Measurements from ENCODE around the gene OMA1.
"Not testable (repeated sequence)": the region's sequence is repeated elsewhere in the genome, so short reads cannot be mapped to it uniquely, and the experiment has no call there.

OMA1 gene

GRCh38 chr1:58546520-58547308, at the start of gene OMA1:
OMA1 (minus strand) TSS chr1:58546726; CDS start chr1:58539294, 7,432 bp downstream.
- ATAC-seq (ENCODE audit: low read depth) (peak; percentile 90), DNase-seq (ENCODE audit: low spot score in 2 of 2) (peak; percentile 95 to 97)
- peaks cover 1% of the 10 kb centered on the region for H3K36me3 Mint-ChIP-seq
- peaks cover 20% of the 10 kb centered on the region for H3K4me1 Mint-ChIP-seq
- peak within 1 kb of the TSS; percentile 98 for H3K4me3 Mint-ChIP-seq
- H3K27ac Mint-ChIP-seq: peak within 1 kb of the TSS; percentile 100
- no peaks in the 10 kb centered on the region for H3K9me3 Mint-ChIP-seq
- H3K27me3 Mint-ChIP-seq: peaks cover 1% of the 10 kb centered on the region

- Mint-ChIP-seq H3K27me3 (peaks cover 23% of the 10 kb centered on the region), H3K9me3 (peaks cover 1% of the 10 kb centered on the region), H3K4me1 (peaks cover 7% of the 10 kb centered on the region), H3K27ac (no peak overlapping the region), H3K4me3 (no peak overlapping the region), H3K36me3 (no peaks in the 10 kb centered on the region)
- DNase-seq (ENCODE audit: low spot score in 2 of 2) (no peak), ATAC-seq (ENCODE audit: low read depth) (no peak)
Observed at GRCh38 chr1:58594546-58594945, 48.0 kb upstream of the OMA1 start.

GRCh38 chr1:58592522-58593134, 46.1 kb upstream of the OMA1 start:
- H3K27me3 Mint-ChIP-seq: peaks cover 22% of the 10 kb centered on the region
- H3K4me3 Mint-ChIP-seq: no peak overlapping the region
- DNase-seq (ENCODE audit: low spot score in 2 of 2) (no peak), ATAC-seq (ENCODE audit: low read depth) (no peak)
- no peak overlapping the region for H3K27ac Mint-ChIP-seq
- H3K4me1 Mint-ChIP-seq: peaks cover 3% of the 10 kb centered on the region
- H3K9me3 Mint-ChIP-seq: no peaks in the 10 kb centered on the region
- no peaks in the 10 kb centered on the region for H3K36me3 Mint-ChIP-seq

- Mint-ChIP-seq H3K4me3 (no peak overlapping the region), H3K4me1 (peaks cover 2% of the 10 kb centered on the region), H3K36me3 (no peaks in the 10 kb centered on the region), H3K27ac (no peak overlapping the region), H3K27me3 (peaks cover 19% of the 10 kb centered on the region), H3K9me3 (no peaks in the 10 kb centered on the region)
- DNase-seq (ENCODE audit: low spot score in 2 of 2) (no peak), ATAC-seq (ENCODE audit: low read depth) (no peak)
Observed at GRCh38 chr1:58591806-58592205, 45.3 kb upstream of the OMA1 start.

- Mint-ChIP-seq H3K4me1 (no peaks in the 10 kb centered on the region), H3K9me3 (no peaks in the 10 kb centered on the region), H3K27ac (no peak overlapping the region), H3K27me3 (peaks cover 23% of the 10 kb centered on the region), H3K36me3 (no peaks in the 10 kb centered on the region), H3K4me3 (no peak overlapping the region)
- DNase-seq (ENCODE audit: low spot score in 2 of 2) (no peak), ATAC-seq (ENCODE audit: low read depth) (no peak)
Observed at GRCh38 chr1:58590019-58590418, 43.5 kb upstream of the OMA1 start.

GRCh38 chr1:58588396-58588795, 41.9 kb upstream of the OMA1 start:
- no peak overlapping the region for H3K27ac Mint-ChIP-seq
- ATAC-seq (ENCODE audit: low read depth) (no peak), DNase-seq (ENCODE audit: low spot score in 2 of 2) (no peak)
- H3K27me3 Mint-ChIP-seq: peaks cover 22% of the 10 kb centered on the region
- H3K36me3 Mint-ChIP-seq: no peaks in the 10 kb centered on the region
- H3K4me1 Mint-ChIP-seq: peaks cover 7% of the 10 kb centered on the region
- H3K4me3 Mint-ChIP-seq: no peak overlapping the region
- H3K9me3 Mint-ChIP-seq: no peaks in the 10 kb centered on the region

GRCh38 chr1:58587667-58588066, 41.1 kb upstream of the OMA1 start:
- H3K4me3 Mint-ChIP-seq: no peak overlapping the region
- DNase-seq (ENCODE audit: low spot score in 2 of 2) (no peak), ATAC-seq (ENCODE audit: low read depth) (no peak)
- peaks cover 19% of the 10 kb centered on the region for H3K27me3 Mint-ChIP-seq
- H3K4me1 Mint-ChIP-seq: peaks cover 9% of the 10 kb centered on the region
- no peaks in the 10 kb centered on the region for H3K36me3 Mint-ChIP-seq
- H3K27ac Mint-ChIP-seq: no peak overlapping the region
- no peaks in the 10 kb centered on the region for H3K9me3 Mint-ChIP-seq

GRCh38 chr1:58586271-58586670, 39.7 kb upstream of the OMA1 start:
- DNase-seq (ENCODE audit: low spot score in 2 of 2): no peak
- H3K9me3 Mint-ChIP-seq: no peaks in the 10 kb centered on the region
- H3K4me3 Mint-ChIP-seq: no peak overlapping the region
- H3K27me3 Mint-ChIP-seq: peaks cover 17% of the 10 kb centered on the region
- no peaks in the 10 kb centered on the region for H3K36me3 Mint-ChIP-seq
- H3K27ac Mint-ChIP-seq: no peak overlapping the region
- H3K4me1 Mint-ChIP-seq: peaks cover 9% of the 10 kb centered on the region
- no peak for ATAC-seq (ENCODE audit: low read depth)

GRCh38 chr1:58585581-58586151, 39.1 kb upstream of the OMA1 start:
- H3K36me3 Mint-ChIP-seq: no peaks in the 10 kb centered on the region
- peaks cover 15% of the 10 kb centered on the region for H3K27me3 Mint-ChIP-seq
- ATAC-seq (ENCODE audit: low read depth) (no peak), DNase-seq (ENCODE audit: low spot score in 2 of 2) (no peak)
- peaks cover 9% of the 10 kb centered on the region for H3K4me1 Mint-ChIP-seq
- no peaks in the 10 kb centered on the region for H3K9me3 Mint-ChIP-seq
- no peak overlapping the region for H3K27ac Mint-ChIP-seq
- no peak overlapping the region for H3K4me3 Mint-ChIP-seq

GRCh38 chr1:58585166-58585565, 38.6 kb upstream of the OMA1 start:
- no peaks in the 10 kb centered on the region for H3K9me3 Mint-ChIP-seq

GRCh38 chr1:58584082-58584895, 37.8 kb upstream of the OMA1 start:
- H3K4me3 Mint-ChIP-seq: no peak overlapping the region
- H3K9me3 Mint-ChIP-seq: no peaks in the 10 kb centered on the region
- no peaks in the 10 kb centered on the region for H3K36me3 Mint-ChIP-seq
- no peak for DNase-seq (ENCODE audit: low spot score in 2 of 2)
- no peak overlapping the region for H3K27ac Mint-ChIP-seq
- H3K27me3 Mint-ChIP-seq: peaks cover 14% of the 10 kb centered on the region
- H3K4me1 Mint-ChIP-seq: peaks cover 9% of the 10 kb centered on the region
- no peak for ATAC-seq (ENCODE audit: low read depth)

More at GRCh38 chr1:58585166-58585565, 38.6 kb upstream of the OMA1 start:
- Mint-ChIP-seq H3K4me1 (peaks cover 9% of the 10 kb centered on the region), H3K36me3 (no peaks in the 10 kb centered on the region), H3K4me3 (no peak overlapping the region), H3K27me3 (peaks cover 10% of the 10 kb centered on the region), H3K27ac (no peak overlapping the region)
- DNase-seq (ENCODE audit: low spot score in 2 of 2) (no peak), ATAC-seq (ENCODE audit: low read depth) (no peak)

GRCh38 chr1:58583496-58583895, 37.0 kb upstream of the OMA1 start:
- H3K4me1 Mint-ChIP-seq: peaks cover 9% of the 10 kb centered on the region
- H3K4me3 Mint-ChIP-seq: no peak overlapping the region
- peaks cover 13% of the 10 kb centered on the region for H3K27me3 Mint-ChIP-seq
- no peak overlapping the region for H3K27ac Mint-ChIP-seq
- DNase-seq (ENCODE audit: low spot score in 2 of 2) (no peak), ATAC-seq (ENCODE audit: low read depth) (peak; percentile 73)
- no peaks in the 10 kb centered on the region for H3K9me3 Mint-ChIP-seq
- no peaks in the 10 kb centered on the region for H3K36me3 Mint-ChIP-seq

GRCh38 chr1:58582143-58582542, 35.6 kb upstream of the OMA1 start:
- Mint-ChIP-seq H3K4me1 (peaks cover 12% of the 10 kb centered on the region), H3K27me3 (peaks cover 15% of the 10 kb centered on the region)
- DNase-seq (ENCODE audit: low spot score in 2 of 2); H3K27ac Mint-ChIP-seq; H3K4me3 Mint-ChIP-seq; ATAC-seq (ENCODE audit: low read depth); H3K9me3 Mint-ChIP-seq; H3K36me3 Mint-ChIP-seq: not testable (repeated sequence)

- DNase-seq (ENCODE audit: low spot score in 2 of 2): no peak
- Mint-ChIP-seq H3K4me3 (no peak overlapping the region), H3K27ac (no peak overlapping the region), H3K4me1 (peaks cover 12% of the 10 kb centered on the region), H3K9me3 (peaks cover 1% of the 10 kb centered on the region), H3K27me3 (peaks cover 15% of the 10 kb centered on the region), H3K36me3 (no peaks in the 10 kb centered on the region)
- ATAC-seq (ENCODE audit: low read depth): no peak
Observed at GRCh38 chr1:58581641-58582040, 35.1 kb upstream of the OMA1 start.
